ENCODE measurements around the gene PHACTR3.

DNA sequence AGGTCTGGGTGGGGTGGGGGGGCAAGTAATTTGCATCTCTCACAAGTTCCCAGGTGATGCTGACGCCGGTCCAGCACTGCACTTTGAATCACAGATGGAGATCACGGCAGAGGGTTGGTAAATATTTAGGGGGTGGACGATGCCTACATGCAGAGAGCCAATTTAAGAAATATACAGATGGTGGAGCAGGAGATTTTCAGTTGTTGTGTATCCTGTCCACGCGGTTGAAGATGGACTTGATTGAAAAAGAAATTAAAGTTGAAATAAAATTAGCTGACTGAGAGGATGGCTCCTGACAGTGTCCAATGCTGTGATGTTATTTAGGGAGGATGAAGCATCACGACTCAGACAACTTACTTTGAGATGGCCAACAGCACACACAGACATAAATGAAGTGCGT is 74.6 kb downstream of the PHACTR3 start:
- TF ChIP-seq, protein P1, sequence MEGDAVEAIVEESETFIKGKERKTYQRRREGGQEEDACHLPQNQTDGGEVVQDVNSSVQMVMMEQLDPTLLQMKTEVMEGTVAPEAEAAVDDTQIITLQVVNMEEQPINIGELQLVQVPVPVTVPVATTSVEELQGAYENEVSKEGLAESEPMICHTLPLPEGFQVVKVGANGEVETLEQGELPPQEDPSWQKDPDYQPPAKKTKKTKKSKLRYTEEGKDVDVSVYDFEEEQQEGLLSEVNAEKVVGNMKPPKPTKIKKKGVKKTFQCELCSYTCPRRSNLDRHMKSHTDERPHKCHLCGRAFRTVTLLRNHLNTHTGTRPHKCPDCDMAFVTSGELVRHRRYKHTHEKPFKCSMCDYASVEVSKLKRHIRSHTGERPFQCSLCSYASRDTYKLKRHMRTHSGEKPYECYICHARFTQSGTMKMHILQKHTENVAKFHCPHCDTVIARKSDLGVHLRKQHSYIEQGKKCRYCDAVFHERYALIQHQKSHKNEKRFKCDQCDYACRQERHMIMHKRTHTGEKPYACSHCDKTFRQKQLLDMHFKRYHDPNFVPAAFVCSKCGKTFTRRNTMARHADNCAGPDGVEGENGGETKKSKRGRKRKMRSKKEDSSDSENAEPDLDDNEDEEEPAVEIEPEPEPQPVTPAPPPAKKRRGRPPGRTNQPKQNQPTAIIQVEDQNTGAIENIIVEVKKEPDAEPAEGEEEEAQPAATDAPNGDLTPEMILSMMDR (IDR thresholded peaks at IDR 0.05): no peak
- TF ChIP-seq POLR2A (IDR thresholded peaks at IDR 0.05) (no peak), EP300 (IDR thresholded peaks at IDR 0.05) (no peak)

Data from tibial nerve (tissue), 4 donors.